ENCODE measurements around the gene DNAAF1.

- TF ChIP-seq USF2 (IDR thresholded peaks at IDR 0.05; ENCODE audit: borderline replicate concordance, low read depth, low read length) (no peak), CTCF (IDR thresholded peaks at IDR 0.05) (no peak), RAD21 (IDR thresholded peaks at IDR 0.05; ENCODE audit: low read length) (no peak), TAF1 (IDR thresholded peaks at IDR 0.05; ENCODE audit: borderline replicate concordance, low read depth, low read length) (no peak), FOXM1 (IDR thresholded peaks at IDR 0.05; ENCODE audit: low read depth) (no peak), YY1 (IDR thresholded peaks at IDR 0.05; ENCODE audit: low read depth) (no peak), NFIC (IDR thresholded peaks at IDR 0.05; ENCODE audit: borderline replicate concordance) (no peak)
Measured at GRCh38 chr16:84155771-84156170, 10.7 kb downstream of the DNAAF1 start.
